GM21737 (cell line): ENCODE results near the gene INPP5J.
"Not testable (repeated sequence)": the region's sequence is repeated elsewhere in the genome, so short reads cannot be mapped to it uniquely, and the experiment has no call there.

Experiments used
- ATAC-seq: cut with Tn5 transposase; IDR thresholded peaks from one replicate; pipeline ENCODE4 v1.9.1; 2021; ENCODE audit warnings: mild to moderate bottlenecking, moderate library complexity; ENCODE audit not compliant: unreplicated experiment

Gene INPP5J, protein sequence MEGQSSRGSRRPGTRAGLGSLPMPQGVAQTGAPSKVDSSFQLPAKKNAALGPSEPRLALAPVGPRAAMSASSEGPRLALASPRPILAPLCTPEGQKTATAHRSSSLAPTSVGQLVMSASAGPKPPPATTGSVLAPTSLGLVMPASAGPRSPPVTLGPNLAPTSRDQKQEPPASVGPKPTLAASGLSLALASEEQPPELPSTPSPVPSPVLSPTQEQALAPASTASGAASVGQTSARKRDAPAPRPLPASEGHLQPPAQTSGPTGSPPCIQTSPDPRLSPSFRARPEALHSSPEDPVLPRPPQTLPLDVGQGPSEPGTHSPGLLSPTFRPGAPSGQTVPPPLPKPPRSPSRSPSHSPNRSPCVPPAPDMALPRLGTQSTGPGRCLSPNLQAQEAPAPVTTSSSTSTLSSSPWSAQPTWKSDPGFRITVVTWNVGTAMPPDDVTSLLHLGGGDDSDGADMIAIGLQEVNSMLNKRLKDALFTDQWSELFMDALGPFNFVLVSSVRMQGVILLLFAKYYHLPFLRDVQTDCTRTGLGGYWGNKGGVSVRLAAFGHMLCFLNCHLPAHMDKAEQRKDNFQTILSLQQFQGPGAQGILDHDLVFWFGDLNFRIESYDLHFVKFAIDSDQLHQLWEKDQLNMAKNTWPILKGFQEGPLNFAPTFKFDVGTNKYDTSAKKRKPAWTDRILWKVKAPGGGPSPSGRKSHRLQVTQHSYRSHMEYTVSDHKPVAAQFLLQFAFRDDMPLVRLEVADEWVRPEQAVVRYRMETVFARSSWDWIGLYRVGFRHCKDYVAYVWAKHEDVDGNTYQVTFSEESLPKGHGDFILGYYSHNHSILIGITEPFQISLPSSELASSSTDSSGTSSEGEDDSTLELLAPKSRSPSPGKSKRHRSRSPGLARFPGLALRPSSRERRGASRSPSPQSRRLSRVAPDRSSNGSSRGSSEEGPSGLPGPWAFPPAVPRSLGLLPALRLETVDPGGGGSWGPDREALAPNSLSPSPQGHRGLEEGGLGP

DNA sequence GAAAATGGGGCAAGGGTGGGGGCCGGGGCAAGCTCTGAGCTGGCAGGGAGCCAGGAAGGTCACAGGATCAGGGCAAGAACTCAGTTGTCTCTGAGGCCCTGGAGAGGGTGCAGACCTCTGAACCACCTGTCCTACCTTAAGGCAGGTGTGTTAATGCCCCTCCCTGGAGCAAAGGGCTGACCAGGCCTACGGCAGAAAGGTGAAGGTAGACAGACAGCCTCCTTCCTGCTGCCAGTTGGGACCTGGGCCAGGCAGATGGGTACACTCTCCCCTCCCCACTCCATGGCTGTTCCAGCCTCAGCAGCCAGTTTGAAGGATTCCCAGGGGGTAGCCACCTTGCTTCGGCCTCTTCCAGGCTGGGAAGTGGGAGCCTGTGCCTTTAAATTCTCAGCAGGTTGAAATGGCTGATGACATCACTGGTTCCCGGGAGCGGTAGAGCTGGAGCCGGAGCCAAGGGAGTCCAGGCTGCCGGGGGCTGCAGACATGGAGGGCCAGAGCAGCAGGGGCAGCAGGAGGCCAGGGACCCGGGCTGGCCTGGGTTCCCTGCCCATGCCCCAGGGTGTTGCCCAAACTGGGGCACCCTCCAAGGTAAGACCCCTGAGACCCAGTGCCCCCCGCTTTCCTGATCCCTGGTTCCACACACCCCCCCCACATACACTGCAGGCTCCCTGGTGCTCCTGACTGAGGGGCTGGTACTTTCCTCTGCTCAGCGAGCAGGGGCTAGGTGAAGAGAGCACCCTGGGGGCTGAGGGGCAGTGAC is at the start of gene INPP5J:
Gene INPP5J, plus strand, starts transcription at position 435 of the 760 bp plus-strand sequence. Its CDS starts 49 bp downstream, at position 484.
- ATAC-seq, result no peak

DNA sequence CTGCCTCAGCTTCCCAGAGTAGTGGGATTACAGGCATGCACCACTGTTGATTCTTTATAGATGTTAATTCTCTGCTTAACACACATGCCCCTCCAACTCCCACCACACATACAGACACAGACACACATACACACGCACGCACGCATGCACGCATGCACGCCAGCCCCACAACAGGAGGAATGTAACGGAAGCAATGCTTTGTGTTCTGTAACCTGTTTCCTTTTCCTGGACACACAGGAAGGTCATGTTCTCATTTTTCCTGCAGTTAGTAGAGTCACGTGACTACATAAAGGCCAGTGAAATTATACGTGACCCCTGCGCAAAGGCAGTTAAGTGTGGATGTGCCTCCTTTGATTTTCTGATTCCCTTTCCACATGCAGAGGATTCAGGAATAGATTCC is 49.6 kb upstream of the INPP5J start:
- not testable (repeated sequence) for ATAC-seq

DNA sequence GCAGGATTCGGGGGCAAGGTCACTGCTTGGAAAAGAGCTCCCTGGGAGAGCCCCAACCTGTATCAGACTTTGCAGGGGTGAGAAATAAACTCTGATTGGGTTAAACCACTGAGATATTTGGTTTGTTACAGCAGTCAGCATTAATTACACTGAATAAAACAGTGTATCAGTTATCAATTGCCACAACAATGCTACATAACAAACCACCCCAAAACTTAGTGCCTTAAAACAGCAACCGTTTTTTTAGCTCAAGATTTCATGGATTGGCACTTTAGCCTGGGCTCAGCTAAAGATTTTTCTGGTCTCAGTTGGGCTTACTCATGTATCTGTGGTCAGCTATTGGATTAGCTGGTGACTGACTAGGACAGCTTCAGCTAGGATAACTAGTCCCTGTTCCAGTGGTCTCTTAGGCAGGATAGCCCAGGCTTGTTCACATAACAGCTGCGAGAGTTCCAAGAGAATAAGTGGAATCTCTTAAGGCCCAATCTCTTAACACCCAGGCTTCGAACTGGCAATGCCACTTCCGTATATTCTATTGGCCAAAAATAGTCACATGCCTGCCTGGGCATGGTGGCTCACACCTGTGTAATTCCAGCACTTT is 49.1 kb upstream of the INPP5J start:
- not testable (repeated sequence) for ATAC-seq

DNA sequence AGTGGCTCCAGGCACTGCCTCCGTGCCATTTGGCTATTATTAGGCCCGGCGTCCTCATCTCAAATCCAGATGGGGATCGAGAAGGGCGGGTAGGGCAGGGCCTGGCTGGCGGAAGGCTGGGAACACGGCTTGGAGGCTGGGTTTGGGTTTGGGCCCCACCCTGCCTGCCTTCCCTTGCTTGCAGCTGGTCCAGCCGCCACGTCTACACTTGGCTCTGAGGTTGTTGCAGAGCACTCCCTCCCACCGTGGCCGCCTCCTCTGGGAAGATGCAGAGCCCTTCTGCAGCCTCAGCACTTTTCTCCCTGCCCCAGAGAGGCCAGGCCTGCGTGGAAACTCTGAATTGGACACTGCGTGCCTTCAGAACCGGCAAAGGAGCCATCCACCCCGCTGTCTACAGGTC is 46.8 kb upstream of the INPP5J start:
- no peak for ATAC-seq

DNA sequence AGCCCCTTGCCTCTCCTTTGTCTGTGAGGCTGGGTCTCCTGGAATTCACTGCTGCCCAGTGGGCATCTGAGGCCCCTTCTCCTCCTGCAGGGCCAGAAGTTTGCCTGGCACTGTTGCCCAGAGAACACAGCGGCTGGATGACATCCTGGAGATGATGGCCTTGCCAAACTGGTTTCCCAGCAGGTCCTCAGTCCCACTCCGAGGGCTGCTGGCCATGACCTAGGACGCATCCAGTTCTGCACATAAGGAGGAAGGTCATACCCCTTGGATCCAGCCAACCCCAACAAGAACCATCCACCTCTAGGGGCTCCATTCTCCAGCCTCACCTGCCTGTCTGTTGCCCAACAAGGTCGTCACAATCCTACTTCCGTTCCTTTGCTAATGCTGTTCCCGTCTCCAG is 45.1 kb upstream of the INPP5J start:
- no peak for ATAC-seq

DNA sequence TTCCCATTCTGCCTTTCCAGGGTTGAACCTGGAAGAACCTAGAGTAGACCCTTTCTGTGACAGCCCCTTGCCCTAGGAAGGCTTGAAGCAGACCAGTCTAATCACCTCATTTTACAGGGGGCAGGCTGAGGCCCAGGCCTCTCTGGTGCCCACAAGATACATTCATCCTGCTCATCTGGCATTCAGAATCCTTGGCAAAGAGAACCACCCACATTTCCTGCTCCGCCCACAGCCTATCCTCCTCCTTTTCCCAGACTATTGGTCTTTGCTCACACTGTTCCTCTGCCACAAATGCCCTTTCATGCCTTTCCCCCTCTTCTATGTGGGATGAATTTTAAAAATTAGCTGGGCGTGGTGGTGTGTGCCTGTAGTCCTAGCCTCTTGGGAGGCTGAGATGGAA is 44.4 kb upstream of the INPP5J start:
- ATAC-seq, result not testable (repeated sequence)

DNA sequence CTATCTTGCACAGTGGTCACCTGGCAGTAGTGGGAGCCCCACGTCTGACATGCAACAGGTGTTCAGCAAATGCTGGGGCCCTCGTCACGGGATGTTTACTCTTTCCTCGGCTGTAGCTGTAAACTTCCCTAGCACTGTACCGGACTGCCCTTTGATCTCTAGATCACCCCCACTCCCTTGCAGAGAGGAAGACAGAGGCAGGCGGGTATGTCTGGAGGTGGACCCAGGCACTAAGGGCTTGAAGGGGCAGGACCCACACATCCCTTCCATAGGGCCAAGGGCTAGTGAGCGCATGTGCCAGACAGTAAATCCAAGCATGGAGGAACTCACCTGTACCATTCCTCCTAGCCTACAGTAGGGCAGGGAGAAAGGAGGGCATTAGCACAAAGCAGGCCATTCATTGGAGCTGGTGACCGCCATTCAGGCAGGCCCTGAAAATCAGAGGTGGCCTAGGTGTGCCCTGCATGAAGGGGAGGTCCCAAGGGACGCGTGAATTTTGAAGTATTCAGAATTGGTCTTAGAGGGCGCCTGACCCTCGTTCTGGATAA is 43.6 kb upstream of the INPP5J start:
- no peak for ATAC-seq

DNA sequence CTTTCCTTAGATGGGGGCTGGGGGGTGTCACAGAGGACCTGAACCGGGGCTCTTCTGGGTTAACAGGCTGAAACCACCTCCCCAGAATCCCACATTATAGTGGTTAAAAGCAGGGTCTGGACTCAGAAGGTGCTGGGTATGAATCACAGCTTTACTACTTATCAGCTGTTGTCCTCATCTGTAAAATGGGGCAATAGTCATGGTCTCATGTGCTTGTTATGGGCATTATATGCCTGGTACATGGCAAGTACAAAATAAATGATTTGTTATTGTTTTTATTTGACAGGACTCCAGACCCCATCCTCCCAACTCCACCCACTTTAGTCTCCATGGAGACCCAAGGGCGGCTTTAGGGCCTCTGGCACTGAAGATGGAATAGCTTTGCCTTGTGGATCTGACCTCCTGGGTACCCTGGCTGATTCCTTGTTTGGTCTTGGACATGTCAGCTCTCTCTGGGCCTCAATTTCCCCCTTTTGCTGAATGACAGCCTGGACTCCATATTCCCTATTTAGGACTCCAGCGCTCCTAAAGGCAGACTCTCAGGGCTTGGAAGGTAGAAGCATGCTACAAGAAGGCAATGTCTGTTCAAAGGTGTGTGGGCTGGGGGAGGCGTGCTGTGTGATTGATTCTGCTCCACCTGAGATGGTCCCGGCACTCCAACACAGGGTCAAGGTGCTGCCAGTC is 42.5 kb upstream of the INPP5J start:
- no peak for ATAC-seq

DNA sequence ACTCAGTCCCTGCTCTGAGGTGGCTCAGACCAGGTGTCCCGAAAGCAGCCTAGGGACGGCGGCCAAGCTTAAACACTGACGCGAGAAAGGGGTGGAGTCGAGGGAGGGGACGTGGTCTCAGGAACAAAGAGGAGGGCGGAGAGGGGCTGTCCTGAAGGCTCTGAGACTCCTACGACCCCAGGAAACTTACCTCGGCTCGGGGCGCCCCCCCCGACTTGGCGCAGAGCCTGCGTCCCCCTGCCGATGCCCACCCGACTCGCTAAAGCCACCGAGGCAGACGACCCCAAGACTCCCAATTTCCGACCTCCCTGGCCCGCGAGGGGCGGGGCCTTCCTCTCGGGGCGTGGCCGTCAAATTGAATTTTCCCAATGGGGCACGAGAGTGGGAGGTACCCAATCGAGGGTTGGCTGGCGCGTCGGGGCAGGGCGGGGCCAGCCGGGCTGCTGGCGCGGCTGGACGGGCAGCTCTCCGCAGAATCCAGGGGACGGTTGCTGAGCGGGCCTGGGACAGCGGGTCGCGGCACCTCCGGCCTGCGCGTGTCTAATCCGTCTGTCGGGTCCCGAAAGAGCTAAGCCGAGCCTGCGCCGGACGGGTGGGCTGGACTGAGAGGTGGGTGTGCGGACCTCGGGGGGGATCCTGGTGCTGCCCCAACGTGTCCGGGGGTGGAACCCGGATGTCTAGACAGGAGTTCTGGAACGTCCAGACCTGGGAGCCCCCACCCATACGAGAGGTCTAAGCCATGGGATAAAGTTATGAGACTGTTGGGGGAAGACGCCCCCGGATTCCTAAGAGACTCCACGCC is 41.7 kb upstream of the INPP5J start, which contains the start of gene SMTN:
Gene SMTN, plus strand, starts transcription at position 471 of the 802 bp plus-strand sequence. CDS start 1,941 bp downstream, outside the sequence.
- ATAC-seq, result peak; percentile 47

DNA sequence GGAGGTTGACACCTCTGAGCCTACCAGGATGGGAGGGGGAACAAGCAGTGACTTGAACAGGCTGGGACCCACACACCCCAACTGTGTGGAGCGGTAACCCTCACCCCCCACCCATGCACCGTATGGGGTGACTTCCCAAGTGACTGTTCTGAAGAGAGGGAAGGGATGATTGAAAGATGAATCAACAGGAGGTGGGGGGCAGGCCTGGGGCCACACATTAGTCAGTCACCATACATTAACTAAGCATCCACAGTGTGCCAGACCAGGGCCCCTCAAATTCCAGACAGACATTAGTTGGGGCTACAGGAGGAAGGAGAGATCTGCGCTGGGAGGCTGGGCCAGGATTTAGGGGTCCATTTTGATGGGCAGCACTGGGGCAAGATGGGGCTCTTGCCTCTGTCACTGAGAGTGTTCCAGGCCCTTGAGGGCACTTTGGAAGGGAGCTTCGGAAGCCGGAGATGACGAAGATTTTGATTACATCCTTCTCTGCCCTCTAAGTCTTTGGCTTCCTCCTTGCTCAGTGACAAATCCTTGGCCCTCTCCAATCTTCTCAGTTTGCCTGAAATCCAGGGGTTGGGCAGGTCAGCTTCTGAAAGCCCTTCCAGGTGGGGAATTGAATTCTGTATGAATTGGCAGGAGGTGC is 40.7 kb upstream of the INPP5J start:
- ATAC-seq, result no peak

DNA sequence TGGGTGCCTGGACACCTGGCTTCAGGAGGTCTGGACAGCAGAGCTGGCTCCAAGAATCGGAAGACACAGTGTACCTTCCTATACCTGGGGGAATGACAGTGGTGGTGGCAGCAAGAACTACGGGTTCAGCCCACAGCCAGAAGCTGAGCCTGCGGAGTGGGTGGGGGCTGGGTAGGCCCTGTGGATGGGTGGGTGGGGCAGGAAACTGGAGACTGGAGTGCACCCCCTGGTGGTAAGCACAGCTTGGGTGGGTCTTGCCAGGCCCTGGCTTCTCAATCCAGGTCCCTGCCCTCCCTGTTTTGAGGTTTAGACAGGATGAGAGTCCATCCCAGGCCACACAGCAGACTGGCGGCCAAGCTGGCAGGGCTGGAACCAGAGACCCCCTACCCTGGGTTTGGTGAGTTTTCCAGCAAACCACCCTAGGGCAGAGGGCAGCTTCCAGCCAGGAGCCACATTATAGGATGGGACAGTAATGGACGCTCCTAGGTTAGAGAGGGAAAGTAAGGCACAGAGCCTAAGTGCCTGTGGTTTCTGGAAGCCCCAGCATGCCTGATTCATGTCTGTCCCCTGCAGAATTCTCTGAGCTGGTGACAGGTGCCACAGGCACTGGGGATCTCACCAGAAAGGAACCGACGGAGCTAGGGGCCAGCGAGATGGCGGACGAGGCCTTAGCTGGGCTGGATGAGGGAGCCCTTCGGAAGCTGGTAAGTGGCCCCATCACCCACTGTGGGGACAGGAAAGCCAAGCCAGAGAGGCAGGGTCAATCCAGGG is 40.0 kb upstream of the INPP5J start:
- ATAC-seq, result no peak

DNA sequence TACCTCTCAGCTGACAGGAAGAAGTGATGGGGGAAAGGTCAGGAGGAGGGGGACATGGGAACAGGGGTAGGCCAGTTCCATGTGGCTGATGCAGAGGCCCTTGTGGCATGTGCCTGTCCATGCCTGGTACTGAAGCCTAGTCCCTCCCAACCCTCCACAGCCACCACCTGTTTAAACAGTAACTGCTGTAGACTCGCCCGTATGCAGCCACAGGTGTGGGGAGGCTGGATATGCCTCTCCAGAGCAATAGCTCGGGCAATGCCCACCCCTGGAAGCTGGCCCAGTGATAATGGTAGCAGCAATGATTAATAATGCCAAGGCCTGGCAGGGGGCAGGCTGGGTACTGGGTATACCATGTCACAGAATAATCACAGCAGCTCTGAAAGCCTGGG is 39.4 kb upstream of the INPP5J start:
- no peak for ATAC-seq

DNA sequence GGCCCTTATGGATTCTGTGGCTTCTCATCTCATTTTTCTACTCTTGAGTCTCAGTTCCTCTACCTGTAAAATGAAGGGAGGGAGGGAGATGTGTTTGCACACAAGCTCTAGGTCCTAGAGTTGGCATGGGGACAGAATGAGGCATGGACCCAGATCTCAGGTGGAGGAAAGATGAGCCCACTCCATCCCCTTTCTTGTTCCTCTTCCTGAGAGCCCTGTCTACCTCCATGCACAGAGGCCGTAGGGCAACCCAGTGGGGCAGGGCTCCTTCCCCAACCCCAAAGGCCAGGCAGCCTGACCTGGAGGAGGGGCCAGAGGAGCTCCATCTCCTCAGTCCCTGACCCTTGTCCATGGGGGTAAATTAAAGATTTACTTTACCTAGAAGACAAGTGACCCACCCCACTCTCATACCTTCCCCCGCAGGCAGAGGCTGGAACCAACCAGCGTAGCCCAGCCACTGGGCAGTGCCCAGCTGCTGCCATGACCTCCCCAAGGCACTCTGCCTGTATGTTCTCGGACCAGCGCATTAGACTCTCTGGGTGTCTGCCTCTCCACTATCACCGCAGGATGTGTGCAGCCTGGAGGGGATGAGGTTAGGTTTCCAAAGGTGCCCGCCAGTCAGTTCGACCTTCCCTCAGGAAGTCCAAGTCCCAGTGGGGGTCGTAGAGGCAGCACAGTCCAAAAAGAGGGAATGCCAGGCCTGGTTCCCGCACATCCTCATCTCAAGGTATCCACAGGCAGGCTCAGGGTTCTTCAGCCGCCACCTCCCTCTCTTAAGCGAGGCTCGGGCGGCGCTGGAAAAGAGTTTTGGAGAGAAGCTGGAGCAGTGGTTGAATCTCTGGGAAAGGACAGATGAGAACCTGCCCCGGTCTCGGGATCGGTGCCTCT is 38.6 kb upstream of the INPP5J start:
- ATAC-seq, result no peak

DNA sequence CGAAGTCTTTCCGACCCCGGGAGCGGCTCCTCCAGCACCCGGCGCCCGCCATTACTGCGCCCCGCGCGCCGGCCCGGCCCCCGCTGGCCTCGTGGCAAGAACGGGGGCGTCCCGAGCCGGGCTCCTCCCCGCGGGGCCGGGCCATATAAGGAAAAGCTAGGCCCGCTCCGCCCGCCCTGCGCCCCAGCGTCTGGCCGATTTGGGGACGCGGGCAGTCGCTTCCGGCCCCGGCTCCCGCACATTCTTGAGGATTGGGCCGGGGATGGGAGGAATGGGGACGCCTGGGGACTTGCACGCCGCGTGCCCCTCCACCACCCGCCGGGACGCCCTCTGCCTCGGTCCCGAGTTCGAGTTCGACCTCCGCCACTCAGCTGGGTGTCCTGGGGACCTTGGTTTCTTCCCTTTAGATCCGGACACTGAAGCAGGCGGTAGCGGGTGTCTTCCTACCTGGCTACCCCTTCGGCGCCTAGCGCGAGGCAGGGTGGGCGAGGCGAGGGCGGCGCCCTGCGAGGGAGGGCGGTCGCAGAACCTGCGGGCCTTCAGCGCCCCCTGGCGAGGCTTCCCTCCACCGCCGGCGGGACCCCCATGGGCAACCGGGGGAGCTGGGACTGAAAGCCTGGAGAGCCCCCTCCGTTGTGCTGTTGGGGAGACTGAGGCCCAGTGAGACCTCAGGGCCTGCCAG is 37.8 kb upstream of the INPP5J start:
- peak; percentile 65 for ATAC-seq

DNA sequence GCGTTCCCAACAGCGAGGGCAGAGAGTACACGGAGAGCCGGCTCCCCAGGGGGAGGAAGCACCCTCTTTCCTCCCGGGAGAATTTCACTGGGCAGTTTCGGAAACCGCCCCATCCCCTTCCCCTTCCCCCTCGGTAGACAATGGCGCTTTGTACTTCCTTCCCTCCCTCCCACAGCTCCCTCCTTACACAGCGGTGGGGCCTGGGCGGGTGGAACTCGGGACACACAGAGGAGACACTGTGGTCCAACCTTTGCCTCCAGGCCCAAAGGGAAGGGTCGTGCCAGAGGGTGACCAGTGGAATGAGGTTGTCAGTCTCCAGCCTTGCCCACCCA is 37.3 kb upstream of the INPP5J start:
- ATAC-seq, result no peak

DNA sequence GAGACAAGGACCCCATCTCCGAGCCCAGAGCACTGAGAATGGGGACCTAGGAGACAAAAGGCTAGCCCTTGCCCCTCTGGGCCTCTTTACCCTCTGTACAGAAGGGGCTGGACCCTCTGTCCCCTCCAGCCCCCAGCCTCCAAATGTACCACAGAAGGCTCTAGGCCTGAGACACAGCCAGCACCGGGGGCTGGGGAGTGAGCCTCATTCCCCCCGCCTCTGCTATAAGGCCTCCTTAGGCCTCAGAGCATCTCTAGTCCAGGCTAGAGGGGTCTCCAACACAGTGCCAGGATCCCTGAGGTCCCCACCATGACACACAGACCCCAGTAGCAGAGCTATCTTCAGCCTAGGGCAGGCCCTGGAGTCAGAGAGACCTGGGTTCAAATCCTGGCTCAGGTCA is 36.8 kb upstream of the INPP5J start:
- ATAC-seq, result no peak
